ENCODE data around the gene TDRD10.
A peak's percentile ranks its signal among the peaks of the same experiment; 100 is the strongest.

The TDRD10 gene

DNA sequence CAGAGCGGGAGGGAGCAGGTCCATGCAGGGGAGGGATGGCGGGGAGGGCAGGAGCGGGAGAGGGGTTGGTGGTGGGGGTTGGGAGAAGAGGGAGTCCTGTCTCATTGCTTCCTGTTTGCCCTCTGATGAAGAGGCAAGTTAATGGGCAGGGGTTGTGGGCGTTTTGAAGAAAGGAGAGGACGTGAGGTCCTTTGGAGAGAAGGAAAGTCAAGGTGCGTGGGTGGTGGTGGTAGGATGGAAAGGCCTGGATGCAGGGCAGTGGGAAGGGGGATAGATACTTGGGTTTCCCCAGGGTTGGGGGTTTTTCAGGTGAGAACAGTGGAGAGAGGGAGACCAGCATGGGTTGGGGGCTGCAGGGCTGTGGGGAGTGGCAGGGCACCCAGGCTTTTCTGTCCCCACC lies 39.2 kb downstream of the TDRD10 start:
- no peak overlapping the region for H3K4me3 ChIP-seq (ENCODE audit: low read depth, low read length)
- TF ChIP-seq CTCF (IDR thresholded peaks at IDR 0.05; ENCODE audit: control insufficient read depth, extremely low read depth, insufficient read depth) = no peak
- no peak for DNase-seq (ENCODE audit: low read depth)

DNA sequence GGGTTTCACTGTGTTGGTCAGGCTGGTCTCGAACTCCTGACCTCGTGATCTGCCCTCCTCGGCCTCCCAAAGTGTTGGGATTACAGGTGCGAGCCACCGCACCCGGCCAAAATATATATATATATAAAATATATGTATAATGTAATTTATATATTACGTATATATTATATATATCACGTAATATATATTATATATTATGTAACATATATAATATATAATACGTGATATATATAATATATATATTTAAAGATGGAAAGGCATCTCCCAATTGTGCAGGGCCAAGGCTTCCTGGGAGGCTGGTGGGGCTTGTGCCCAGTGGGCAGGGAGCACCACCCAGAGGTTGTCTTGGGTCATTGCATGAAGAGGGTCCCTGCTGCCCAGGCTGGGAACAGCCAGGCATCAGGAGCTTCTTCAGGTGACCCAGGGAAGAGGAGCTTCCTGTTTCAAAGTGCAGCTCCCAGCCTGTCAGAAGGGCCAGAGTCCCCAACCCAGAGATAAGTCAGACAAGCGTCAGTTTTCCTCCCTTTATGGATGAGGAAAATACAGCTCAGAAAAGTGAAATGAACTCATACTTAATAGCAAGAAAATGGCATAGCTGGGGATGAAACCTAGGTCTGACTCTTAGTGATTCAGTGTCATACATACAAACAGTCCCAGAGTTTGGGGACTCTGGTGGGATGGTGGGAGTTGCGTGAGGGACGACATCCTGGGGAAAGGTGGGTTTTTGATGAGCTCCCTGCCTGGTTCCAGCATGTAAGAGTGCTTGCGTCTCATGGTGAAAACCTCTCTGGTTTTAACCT lies 44.4 kb downstream of the TDRD10 start:
- H3K4me3 ChIP-seq (ENCODE audit: low read depth, low read length) = no peak overlapping the region
- peak; percentile 26 for DNase-seq (ENCODE audit: low read depth)
- TF ChIP-seq CTCF (IDR thresholded peaks at IDR 0.05; ENCODE audit: control insufficient read depth, extremely low read depth, insufficient read depth) = peak; percentile 76

- no peak overlapping the region for H3K4me3 ChIP-seq (ENCODE audit: low read depth, low read length)
- TF ChIP-seq CTCF (IDR thresholded peaks at IDR 0.05; ENCODE audit: control insufficient read depth, extremely low read depth, insufficient read depth) = no peak
- DNase-seq (ENCODE audit: low read depth) = no peak
These were observed 45.2 kb downstream of the TDRD10 start for GRCh38 chr1:154547105-154547732.

DNA sequence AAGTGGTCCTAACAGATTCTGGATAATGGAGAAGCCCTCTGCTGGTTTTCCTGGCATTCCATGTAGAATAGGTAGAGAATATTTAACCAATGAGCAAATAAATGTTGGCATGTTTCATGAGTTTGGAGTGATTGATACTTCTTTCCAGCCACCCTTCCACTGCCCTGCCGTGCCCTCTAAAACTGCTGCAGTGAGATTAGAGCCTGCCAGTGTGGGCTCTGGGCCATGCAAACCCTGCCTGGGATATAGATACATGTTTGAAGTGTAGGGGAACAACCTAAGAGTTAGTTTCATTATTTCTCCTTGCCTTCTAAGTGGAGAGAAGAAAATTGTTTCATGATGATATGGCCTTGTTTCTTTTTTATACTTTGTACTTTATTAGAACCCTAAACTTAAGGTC lies 46.0 kb downstream of the TDRD10 start:
- no peak for DNase-seq (ENCODE audit: low read depth)
- no peak for TF ChIP-seq CTCF (IDR thresholded peaks at IDR 0.05; ENCODE audit: control insufficient read depth, extremely low read depth, insufficient read depth)
- no peak overlapping the region for H3K4me3 ChIP-seq (ENCODE audit: low read depth, low read length)

GRCh38 chr1:154549202-154549770 lies 47.3 kb downstream of the TDRD10 start:
- TF ChIP-seq CTCF (IDR thresholded peaks at IDR 0.05; ENCODE audit: control insufficient read depth, extremely low read depth, insufficient read depth) = no peak
- H3K4me3 ChIP-seq (ENCODE audit: low read depth, low read length) = no peak overlapping the region
- no peak for DNase-seq (ENCODE audit: low read depth)

- no peak for TF ChIP-seq CTCF (IDR thresholded peaks at IDR 0.05; ENCODE audit: control insufficient read depth, extremely low read depth, insufficient read depth)
- no peak overlapping the region for H3K4me3 ChIP-seq (ENCODE audit: low read depth, low read length)
- DNase-seq (ENCODE audit: low read depth) = no peak
These were observed 48.1 kb downstream of the TDRD10 start for GRCh38 chr1:154550070-154550469.

Measured in LNCaP clone FGC (cell line).